Astrocyte (in vitro differentiated cells and primary cell): Measurements from ENCODE around the gene SAA2.

Source experiments
- CTCF ChIP-seq: IDR thresholded peaks from 2 replicates; pipeline ENCODE4 v1.5.1; 2011; ENCODE audit warnings: low read depth, mild to moderate bottlenecking, inconsistent platforms, low read length, moderate library complexity; ENCODE audit not compliant: insufficient read depth
- EZH2 ChIP-seq: IDR thresholded peaks from 2 replicates; pipeline ENCODE4 v1.6.1; 2012; ENCODE audit warnings: mild to moderate bottlenecking, low read length, inconsistent platforms; ENCODE audit not compliant: insufficient read depth

- TF ChIP-seq CTCF (no peak), EZH2 (no peak)
These were observed 6.4 kb upstream of the SAA2 start for GRCh38 chr11:18254781-18255361.
